Retinal pigment epithelial cell (primary cell): ENCODE data around the gene ADPGK.

ENCODE experiments used
- DNase-seq: peaks from one replicate; pipeline ENCODE4 v3.0.0-alpha.2; 2010; ENCODE audit warnings: low read depth
- H3K4me3 ChIP-seq: 2 replicates; pipeline ENCODE4 v1.5.1; 2011; ENCODE audit warnings: mild to moderate bottlenecking, low read length, control low read depth, moderate library complexity
- CTCF ChIP-seq: conservative IDR thresholded peaks from 2 replicates; pipeline ENCODE4 v1.5.1; 2011; ENCODE audit warnings: low read depth, low read length, control low read depth, inconsistent platforms

ADPGK gene

GRCh38 chr15:72783640-72784455 lies at the start of gene ADPGK:
Gene ADPGK (minus strand): TSS chr15:72783758. CDS start chr15:72783691, 67 bp downstream.
- H3K4me3 ChIP-seq: peak within 1 kb of the TSS; percentile 77
- peak; percentile 66 for DNase-seq
- peak; percentile 65 for TF ChIP-seq CTCF

GRCh38 chr15:72827226-72827625 lies 43.7 kb upstream of the ADPGK start:
- TF ChIP-seq CTCF: no peak
- no peak for DNase-seq
- H3K4me3 ChIP-seq: no peak overlapping the region

- no peak for TF ChIP-seq CTCF
- DNase-seq: no peak
- H3K4me3 ChIP-seq: no peak overlapping the region
Measured at GRCh38 chr15:72826611-72827010, 43.1 kb upstream of the ADPGK start.

- no peak for DNase-seq
- H3K4me3 ChIP-seq: no peak overlapping the region
- TF ChIP-seq CTCF: no peak
Measured at GRCh38 chr15:72825829-72826228, 42.3 kb upstream of the ADPGK start.

DNA sequence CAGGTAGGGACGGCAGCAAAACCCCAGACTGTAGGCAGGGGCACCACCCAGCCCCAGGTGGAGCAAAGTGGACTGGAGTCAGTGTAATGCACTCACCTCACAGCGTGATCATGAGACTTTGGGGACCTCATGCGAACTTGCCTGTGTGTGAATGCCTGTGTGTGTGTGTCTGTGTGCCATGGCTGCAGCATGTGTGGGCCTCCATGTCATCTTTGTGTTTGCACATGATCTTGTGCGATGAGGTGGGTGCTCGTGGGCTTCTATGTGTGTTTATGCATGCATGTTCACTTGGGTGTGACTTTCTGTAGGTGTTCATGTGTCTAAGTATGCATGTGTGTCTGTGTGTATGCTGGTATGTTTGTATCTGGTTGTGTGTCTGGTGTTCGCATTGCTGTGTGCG lies 41.2 kb upstream of the ADPGK start:
- no peak for TF ChIP-seq CTCF
- no peak overlapping the region for H3K4me3 ChIP-seq
- no peak for DNase-seq

DNA sequence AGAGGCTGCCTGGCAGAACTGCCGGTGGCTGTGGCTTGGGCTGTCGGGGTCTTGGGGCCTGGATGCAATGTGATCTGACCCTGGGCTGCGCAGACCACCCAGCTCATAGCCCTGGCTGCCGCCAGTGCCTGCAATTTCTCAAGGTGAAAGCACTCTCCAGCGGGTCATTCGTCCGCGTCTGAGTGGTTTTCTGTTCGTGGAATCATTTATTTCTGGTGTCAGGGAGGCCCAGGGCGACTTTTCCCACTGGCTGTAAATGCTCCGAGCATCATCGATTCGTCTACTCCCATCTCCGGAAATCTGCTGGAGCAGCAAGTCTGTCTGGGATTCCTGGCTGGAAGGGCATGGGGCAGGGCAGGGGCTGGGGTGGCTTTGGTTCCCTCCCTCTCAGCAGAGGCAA lies 40.6 kb upstream of the ADPGK start:
- no peak overlapping the region for H3K4me3 ChIP-seq
- no peak for TF ChIP-seq CTCF
- DNase-seq: no peak

DNA sequence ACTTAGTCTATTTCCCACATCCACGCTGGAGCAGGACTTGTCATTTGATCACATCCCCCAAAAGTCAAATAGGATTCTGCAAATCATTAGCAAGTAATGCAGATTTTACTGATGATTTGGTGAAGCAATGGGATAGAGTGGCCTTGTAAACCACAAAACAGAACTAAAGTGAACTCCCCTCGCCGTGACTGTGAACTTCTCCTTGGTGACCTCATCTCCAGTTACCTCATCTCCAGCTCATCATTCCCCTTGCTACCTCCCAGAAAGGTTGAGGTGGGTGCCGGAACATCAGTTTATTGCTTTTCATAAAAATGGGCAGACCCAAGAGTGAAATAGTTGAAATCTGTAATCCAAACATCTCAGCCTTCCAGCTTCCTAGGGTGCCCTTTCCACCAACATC lies 36.7 kb upstream of the ADPGK start:
- no peak for TF ChIP-seq CTCF
- H3K4me3 ChIP-seq: no peak overlapping the region
- no peak for DNase-seq
